COLO829 (cell line): ENCODE results near the gene JARID2.

Experiments used
- DNase-seq: peaks from one replicate; pipeline ENCODE4 v3.0.0; 2012; ENCODE audit warnings: low spot score

JARID2 gene

DNA sequence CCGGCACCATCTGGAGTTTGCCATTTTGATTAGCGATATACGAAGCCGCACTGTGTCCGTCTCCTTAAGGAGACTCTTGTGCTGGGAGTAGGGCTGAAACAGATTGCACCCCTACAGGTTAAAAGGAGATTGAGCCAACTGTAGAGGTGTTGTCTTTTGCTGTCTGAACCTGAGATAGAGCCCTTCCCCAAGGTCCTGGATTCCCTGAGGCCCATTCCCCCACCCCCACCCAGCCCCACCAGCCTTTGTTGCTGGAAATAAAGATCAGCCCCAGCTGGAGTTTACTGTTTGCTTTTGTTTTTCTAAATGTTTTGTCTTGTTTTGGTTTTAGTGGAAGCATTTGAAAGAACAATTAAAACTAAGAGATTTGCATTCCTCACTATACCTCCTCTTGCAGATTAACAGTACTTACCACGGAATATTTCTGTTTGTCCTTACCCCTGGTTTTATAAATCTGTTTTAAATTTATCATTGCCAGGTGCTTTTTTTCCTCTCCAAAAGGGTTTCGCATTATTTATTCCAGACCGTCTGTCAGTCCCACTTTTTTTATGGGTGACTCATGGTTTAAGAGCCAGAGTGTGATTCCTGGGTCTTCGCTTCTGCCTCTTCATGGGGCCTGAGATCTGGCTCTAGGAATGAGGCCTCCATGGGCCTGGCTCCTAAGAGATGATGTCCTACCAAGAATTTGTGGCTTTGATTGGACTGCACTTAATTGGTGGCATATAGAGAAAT lies 247.7 kb downstream of the JARID2 start:
- DNase-seq, result no peak

DNA sequence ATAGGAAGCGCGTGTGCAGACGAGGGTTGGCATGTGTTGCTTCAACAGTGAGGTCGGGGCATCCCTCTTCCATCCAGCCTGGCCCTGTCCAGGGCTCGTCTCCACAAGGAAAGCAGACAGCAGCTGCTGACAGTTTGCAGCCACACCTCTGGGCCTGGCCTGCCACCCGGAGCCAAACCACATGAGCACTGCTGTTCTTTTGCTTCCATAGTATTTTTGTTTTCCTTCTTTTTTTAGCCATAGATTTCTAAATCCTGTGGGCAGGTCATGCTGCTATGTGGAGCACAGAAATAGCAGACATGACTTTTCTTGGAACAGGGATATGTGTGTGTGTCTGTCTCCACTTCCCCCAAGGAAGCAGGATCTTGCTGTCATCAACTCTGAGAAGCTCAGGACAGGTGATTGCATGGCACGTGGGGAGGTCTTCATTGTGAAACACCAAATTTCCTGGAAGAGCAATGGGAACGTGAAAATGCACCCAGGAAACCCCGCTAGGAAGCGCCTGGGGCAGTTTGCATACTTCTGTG lies 249.6 kb downstream of the JARID2 start:
- DNase-seq, result no peak

DNA sequence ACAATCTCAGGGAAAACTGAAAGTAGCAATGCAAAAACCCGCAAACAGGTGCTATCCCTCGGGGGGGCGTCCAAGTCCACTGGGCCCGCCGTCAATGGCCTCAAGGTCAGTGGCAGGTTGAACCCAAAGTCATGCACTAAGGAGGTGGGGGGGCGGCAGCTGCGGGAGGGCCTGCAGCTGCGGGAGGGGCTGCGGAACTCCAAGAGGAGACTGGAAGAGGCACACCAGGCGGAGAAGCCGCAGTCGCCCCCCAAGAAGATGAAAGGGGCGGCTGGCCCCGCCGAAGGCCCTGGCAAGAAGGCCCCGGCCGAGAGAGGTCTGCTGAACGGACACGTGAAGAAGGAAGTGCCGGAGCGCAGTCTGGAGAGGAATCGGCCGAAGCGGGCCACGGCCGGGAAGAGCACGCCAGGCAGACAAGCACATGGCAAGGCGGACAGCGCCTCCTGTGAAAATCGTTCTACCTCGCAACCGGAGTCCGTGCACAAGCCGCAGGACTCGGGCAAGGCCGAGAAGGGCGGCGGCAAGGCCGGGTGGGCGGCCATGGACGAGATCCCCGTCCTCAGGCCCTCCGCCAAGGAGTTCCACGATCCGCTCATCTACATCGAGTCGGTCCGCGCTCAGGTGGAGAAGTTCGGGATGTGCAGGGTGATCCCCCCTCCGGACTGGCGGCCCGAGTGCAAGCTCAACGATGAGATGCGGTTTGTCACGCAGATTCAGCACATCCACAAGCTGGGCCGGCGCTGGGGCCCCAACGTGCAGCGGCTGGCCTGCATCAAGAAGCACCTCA lies 250.7 kb downstream of the JARID2 start:
- no peak for DNase-seq

DNA sequence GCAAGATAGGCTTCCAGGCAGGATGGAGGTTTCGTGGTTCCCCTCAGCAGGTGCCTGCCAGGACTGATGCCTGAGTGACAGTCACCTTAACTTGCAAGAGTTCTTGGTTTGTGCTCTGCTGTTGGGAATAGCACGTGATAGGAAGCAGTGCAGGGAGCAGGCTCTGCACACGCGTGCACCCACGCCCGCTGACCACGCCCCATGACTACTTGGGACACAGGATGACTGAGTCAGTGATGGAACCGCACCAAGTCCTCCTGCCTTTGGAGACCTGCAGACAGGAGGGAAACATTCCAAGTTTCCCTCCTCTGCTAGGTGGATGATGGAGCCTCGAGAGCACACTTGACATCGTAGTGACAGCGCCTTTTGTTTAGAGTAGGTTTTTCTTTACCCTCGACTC lies 252.8 kb downstream of the JARID2 start:
- DNase-seq, result no peak

DNA sequence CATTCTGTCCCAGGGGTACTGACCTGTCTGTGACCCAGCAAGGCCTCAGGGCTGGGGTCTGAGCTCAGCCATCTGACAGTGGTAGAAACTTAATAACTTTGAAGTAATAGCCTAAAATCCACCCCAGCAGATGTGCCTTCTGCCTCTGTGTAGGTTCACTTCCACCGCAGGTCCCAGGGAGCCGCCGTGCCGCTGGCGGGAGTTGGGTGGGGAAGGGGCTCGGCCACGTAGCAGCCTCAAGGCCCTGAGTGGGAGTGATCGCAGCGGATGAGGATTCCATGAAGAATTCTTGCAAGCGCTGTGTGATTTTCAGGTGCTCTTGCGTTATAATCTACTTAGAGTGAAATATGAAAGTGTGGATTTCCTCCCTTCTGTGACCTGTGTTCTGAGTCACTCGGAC lies 253.3 kb downstream of the JARID2 start:
- DNase-seq, result no peak

DNA sequence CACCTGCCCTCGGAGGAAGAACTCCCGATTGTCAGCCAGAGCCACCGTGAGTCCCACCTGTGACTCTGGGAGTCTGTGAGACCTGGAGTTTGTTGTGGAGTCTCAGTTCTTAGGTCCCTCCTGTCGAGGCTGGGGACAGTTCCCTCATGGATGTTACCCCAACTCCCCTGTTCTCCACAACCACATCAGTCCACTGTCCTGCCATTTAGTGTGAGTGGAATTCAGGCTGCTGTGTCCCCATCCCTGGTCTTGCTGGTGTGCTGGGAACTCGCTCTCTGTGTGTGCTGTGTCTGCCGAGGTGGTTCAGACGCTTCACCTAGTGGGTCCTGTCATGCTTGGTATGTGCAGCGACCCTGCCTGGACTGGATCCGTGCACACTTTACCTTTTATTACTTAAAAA lies 253.7 kb downstream of the JARID2 start:
- DNase-seq, result no peak

DNA sequence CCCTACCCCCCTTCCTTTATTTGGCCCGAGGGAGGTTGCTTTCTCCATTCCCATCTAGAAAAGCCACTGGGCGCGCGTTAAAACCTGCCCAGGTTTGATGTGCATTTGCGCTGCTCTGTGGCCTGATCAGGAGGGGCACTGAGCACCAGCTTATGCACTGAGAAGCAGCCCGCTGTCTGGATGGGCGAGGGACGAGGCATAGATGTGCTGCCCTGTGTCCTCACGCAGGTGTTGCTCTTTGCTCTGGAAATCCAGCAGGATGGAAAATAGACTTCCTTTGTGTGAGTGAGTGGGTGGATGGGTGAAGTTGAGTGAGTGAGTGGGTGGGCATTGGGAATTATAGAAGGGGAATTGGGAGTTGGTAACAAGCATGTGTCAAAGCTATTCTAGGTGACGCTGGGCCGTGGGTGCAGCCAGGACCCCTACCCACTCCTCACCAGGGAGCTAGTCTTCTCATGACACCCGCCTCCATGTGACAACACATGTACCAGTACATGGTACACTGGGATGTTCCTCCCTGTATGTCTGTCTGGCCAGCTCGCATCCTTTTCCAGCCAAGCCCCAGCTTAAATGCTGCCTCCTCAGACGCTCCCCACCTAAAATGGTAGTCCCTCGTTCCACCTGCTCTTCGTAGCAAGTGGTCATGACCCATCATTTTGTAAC lies 254.3 kb downstream of the JARID2 start:
- DNase-seq, result no peak

DNA sequence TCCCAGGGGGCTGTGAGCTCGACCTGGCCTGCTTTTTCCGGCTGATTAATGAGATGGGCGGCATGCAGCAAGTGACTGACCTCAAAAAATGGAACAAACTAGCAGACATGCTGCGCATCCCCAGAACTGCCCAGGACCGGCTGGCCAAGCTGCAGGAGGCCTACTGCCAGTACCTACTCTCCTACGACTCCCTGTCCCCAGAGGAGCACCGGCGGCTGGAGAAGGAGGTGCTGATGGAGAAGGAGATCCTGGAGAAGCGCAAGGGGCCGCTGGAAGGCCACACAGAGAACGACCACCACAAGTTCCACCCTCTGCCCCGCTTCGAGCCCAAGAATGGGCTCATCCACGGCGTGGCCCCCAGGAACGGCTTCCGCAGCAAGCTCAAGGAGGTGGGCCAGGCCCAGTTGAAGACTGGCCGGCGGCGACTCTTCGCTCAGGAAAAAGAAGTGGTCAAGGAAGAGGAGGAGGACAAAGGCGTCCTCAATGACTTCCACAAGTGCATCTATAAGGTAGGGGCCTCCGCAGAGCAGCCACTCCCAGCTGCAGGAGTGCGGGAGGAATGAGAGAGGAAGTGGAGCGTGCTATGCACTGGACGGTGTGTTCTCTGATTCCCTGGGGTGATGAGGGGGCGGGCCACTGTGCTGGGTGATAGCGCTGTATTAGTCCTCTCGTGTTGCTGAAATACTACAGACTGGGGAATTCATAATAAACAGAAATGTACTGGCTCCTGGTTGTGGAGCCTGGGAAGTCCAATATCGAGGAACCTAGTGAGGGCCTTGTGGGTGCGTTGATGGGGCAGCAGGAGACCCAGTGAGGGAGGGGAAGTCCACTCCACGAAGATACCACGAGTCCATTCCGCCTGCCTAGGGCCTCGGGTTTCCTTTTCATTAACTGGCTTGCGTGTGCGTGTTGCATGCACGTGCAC lies 255.3 kb downstream of the JARID2 start:
- no peak for DNase-seq

DNA sequence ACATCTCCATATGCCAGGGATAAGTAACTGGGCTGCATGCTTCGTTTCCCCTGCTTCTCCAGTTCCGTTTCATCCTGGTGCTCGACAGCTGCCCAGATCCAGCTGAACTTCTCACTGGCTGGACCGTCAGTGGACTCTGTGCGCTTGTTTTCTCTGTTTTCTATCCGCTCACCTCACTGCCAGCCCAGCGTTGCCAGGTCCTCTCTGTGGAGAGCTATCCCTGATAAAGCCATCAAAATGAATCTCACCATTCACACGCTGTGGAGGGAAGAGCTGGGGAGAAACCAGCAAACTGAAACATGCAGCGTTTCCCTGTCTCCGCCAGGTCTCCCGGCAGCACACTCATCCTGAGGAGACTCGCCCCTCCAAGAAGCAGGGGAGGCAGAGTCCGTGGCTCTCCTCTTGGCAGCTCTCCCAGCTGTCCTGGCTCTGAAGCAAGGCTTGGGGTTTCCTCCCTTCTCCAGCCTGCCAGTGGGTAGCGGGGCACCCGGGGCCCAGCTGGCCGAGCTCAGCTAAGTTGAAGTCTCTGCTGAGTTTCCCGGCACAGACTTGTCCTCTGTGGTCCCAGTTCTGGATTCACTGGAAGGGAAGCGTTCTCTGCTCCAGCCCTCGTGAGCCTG lies 256.1 kb downstream of the JARID2 start:
- DNase-seq, result no peak

DNA sequence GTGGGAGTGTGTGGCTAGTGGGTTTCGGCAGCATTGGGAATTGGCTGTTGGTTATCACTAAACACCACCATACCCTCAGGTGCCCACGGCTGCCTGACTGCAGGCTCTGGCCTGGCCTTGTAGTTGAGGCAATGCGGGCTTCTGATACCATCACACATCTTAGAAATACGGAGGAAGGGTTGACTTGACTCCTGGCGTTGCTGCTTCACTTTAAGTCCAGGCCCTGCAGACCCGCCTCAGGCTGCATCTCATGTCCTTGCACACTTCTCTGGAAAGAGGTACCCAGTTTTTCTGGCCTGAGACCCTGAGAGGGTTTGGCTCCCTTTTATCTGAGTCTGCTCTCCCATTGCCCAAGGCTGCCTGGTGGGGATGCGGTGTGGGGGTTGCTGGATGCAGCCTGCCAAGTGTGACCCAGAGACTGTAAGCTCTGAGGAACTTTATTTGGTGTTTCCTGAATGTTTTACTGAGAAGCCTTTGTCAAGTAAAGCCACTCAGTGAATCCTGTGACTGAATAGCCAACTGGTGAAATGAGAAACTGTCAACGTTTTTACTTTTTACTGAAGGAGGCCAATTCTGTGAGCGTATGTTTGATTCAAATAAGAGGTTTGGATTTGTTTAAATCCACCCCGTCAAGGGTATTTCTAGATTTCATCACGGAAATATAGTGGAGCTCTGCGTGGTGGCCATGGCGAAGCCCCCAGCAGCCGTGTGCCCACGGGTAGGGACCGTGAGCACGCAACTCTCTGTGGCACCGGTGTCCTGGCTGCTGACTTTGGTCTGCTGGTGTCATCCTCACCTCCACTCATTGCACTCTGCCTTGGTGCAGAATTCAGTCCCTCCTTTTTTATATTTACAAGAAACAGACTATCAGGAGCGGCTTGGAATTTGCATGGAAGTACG lies 256.8 kb downstream of the JARID2 start:
- DNase-seq, result peak; percentile 39

DNA sequence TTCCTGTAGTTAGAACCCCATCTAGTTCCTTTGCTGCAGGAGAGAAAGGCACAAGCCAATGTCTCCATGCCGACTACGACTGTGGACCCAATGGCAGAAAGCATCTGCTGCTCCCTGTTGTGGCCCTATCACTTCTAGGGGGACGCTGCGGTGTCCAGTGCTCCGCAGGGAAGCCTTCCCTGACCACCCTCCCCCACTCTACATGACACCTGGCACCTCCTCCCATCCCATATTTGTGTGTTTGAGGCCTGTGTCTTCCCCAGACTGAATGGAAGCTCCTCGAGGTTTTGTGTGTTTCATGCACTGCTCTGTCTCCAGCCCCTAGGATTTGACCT lies 257.4 kb downstream of the JARID2 start:
- no peak for DNase-seq

DNA sequence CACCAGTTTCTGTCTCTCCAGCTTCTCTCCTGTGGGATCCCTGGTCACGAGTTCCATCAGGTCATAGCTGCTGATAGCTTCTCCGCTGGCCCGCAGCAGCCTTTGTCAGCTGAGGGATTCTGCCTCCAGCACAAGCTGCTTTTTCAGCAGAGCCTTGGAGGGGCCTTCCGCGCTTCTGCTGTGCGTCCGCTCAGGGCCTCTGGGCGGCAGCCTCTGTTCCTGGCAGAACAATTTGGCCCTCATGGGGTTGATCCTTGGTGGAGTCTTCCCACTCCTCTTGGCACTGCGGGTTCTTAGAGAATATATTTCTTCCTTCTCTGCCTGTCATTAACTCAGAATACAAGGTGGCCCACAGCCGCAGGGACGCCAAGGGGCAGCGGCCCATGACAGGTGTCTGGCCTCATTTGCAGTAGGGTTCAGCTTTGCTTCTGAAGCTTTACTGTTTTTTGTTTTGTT lies 258.2 kb downstream of the JARID2 start:
- no peak for DNase-seq

DNA sequence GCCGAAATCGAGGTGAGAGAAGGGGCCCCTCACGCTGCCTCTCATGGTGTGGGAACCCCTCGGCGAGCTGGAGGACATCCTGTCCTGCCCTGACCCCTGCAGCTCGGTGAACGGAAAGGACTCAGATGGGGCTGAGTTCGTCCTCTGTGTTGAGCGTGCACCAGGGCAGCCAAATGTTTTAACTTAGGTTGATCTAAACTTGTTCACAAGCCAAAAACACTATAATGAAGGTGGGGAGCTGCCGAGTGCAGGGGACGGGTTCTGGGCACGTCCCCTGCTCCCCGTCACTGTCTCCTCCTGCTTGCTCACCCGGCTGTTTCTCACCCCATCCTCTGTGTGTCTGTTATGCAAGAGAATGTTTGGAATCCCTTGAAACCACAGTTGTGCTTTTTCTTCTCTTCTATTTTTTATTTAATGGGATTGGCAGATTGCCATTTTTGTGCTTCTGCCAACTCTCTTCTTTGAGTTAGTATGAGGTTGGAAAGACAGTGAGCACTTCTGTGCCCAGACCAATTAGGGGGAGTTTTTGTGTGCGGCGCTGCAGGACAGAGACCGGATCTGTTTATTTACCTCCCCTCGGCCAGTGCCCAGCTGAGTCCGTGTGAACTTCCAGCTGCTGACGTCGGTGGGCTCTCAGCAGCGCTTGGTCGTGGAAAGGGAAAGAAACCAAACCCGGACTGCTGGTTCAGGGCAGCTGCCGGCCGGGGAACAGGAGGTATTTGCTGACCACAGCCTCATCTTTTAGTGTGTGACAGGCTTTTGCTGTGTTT lies 258.9 kb downstream of the JARID2 start:
- DNase-seq, result peak; percentile 94

DNA sequence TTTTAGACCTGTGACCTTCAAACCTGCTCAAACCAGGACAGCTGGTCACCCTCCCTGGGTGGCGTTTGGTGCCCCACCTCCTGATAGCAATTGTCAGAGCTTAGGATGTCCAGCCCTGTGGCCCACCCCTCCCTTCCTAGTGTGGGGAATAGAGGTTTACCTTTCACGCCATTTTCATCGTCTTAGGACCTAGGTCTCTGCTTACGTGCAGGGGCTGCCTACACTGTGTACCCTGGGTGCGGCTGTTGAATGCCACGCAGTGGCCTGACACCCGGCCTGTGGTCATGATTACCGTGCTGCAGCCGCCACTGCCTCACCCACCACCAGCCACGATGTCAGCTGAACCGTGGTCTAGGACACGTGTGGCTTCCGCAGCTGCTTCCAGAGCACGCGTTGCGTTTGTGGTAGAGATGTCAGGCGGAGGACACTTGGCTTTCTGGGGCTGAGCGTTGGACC lies 259.6 kb downstream of the JARID2 start:
- no peak for DNase-seq

DNA sequence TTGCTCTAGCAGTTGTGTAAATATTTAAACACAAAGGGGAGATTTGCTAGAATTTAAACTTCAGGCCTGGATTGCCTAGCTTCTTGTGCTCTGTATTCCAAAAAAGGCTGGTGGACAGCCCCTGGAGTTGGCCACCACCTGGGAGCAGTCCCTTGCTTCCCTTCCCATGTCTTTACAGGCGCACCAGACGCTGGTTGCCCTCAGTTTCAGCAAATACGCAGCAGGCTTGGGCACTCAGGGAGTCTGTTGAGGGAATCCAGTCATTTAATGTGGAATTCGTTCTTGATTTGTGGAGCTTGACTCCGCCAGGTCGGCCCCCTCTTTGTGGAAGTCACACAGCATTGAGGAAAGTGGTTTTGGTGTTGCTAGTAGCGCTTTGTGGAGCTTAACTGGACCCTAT lies 260.2 kb downstream of the JARID2 start:
- DNase-seq, result no peak

DNA sequence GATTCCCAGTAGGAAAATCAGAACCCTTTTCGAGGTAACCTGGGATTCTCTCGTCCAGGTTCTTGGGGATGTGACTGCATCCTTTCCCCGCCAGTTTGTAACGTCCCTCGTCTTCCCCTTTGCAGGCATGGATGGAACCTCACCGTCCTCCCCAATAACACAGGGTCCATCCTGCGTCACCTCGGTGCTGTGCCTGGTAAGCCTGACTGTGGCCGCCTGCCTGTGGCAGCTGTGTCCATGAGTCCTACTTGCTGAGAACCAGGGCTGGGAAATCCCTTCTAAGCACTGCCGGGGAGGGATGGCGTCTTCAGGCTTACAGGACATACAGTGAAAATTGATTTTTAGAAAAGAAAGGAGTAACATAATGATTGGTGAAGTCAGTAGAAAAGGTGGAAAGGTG lies 261.4 kb downstream of the JARID2 start:
- no peak for DNase-seq

DNA sequence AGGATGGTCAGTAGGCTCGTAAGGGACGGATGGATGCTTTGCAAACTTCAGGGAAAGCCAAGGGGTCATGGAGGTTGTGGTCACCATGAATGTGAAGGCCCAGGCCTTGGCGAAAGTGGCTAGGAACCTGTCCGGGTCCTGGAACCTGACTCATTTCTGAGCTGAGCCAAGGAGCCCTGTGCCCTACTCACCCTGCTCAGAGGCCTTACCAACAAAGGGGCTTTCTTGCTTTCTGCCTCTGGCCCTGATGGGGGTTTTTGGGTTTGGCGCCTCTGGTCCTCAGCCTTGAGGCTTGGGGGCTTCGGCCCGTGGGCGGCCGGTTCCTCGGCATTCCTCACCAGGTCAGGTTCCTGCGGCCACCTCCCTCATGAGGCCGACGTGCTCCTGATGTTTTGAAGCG lies 261.9 kb downstream of the JARID2 start:
- no peak for DNase-seq

DNA sequence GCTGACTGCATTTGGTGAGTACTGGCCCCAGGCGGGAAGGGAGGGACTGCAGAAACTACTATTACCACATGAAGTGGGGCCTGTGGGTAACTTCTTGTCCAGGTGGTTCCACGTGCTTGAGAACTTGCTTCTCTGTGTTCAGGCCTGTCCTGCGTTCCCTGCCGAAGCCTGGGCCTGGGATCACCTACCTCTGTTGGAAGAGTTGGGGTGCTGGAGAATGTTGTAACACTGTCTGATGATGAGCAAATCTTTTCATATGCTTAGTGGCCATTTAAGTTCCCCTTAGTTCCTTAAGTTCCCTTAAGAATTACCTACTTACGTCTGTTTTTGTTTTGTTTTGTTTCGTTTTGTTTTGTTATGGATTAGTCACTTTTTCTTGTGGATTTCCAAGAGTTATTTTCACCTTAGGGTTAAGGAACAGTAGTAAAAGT lies 262.6 kb downstream of the JARID2 start:
- DNase-seq, result no peak

DNA sequence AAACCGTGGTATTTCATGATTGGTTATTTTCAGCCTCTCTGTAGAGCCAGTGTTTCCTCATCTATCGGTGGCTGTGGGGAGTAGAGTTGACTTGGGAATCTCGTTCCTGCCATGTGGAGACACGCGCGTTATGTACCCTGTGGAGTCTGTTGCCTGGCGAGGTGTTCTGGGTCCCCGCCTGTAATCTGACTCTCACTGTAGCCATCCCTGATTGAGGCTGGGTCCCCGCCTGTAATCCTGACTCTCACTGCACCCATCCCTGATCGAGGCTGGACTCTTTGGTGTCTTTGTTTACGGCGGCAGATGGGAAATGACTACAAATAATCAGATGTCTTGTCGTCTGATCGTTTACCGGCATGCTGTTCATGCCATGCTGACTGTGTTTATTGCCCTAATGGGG lies 263.1 kb downstream of the JARID2 start:
- no peak for DNase-seq
